Activated CD4-positive, CD25-positive, alpha-beta regulatory T cell treated with anti-CD3 and anti-CD28 coated beads, Interleukin-2, amount 50 U/mL, for 24 hours (primary cell): ENCODE results near the gene ADGRG3.
"Not testable (repeated sequence)": the region's sequence is repeated elsewhere in the genome, so short reads cannot be mapped to it uniquely, and the experiment has no call there.

ENCODE experiments used
- ATAC-seq, 2 donors: fragments of 150-1000 bp; cut with Tn5 transposase; one replicate each; pipeline ENCODE4 v1.10.0; 2021; ENCODE audit warnings: mild to moderate bottlenecking in 1 of 2, moderate library complexity in 1 of 2

Gene ADGRG3

DNA sequence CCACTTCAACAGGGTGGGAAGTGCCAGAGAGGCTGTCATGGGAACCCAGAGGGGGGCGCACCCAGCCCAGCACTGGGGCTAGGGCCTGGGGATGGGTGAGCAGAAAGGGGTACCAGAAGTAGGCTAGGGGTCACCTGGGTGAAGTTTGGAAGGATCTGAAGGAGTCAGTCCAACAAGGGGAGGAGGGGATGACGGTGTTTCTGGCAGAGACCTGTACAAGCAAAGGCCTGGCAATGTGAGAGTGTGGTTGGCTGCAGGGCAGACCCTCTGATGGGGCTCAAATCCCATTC is 54.0 kb downstream of the ADGRG3 start:
- ATAC-seq: no peak

DNA sequence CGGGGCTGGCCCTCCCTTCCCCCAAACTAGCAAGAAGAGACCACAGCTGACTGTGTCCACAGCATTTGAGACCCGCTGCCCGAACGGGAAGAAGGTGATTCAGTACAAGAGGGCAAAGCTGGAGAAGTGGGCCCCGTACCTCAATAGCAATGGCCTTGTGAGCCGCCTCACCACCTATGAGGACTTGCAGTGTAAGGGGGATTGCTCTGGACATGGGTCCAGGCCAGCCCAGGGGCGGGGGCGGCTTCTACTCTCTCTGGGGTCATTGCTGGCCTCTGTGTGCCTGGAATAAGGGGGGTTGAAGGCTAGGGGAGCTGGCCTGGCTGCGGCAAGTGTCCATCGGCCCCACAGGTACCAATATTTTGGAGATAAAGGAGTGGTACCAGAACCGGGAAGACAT is 54.5 kb downstream of the ADGRG3 start:
- no peak for ATAC-seq

DNA sequence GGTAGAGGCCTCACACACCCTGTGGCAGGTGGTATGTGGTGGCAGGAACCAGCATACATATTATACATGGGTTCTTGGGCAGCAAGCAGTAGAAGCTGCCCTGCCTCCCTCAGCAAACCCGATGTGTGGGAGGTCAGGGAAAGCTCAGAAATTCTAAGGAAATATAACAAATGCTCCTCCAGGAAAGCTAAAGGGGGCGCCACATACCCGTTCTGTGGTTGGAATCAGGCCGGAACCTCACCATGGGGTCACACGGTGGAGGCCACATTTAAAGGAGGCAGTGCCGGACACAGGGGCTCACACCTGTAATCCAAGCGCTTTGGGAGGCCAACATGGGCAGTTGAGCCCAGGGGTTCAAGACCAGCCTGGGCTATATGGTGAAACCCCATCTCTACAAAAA is 55.1 kb downstream of the ADGRG3 start:
- ATAC-seq: no peak

DNA sequence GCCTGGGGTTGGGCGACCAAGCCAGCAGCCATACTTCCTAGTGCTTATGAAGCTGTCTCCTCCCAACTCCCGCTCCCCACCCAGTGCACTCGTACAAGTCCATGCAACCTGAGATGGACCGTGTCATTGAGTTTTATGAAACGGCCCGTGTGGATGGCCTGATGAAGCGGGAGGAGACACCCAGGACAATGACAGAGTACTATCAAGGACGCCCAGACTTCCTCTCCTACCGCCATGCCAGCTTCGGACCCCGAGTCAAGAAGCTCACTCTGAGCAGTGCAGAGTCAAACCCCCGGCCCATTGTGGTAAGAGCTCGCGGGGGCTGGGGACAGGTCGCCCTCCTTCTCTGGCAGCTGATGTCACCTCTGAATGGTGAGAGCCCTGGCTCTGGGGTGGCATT is 56.4 kb downstream of the ADGRG3 start:
- ATAC-seq: no peak

DNA sequence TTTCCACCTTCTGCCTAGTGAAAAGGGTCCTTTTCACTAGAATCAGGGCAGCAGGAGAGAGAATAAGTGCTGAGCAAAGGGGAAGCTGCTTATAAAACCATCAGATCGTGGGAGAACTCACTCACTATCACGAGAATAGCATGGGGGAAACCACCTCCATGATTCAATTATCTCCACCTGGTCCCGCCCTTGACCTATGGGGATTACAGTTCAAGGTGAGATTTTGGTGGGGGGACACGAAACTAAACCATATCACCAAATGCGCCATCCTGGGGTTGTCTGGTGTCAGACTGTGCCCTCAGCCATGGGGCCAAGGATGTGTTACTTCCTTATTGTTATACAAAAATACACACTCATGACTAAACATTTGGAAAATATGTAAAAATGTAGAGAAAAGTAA is 57.0 kb downstream of the ADGRG3 start:
- ATAC-seq: no peak

DNA sequence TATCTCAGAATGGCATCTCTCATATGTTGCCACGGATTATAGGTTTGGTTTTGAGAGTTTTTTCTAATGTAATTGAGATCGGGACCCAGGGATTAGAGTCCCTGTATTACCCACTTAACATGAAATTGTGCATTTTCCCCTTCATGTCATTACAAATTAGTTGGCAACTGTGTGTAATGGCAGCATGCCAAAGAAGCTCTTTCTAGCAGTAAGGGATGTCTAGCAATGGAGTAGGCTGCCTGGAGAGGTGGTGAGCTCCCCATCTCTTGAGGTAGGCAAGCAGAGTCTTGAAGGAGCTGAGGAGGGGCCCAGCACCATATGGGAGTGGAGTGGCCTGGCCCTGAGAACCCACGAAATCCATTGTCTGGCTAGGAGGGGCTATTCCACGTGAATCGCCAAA is 57.4 kb downstream of the ADGRG3 start:
- ATAC-seq: no peak

DNA sequence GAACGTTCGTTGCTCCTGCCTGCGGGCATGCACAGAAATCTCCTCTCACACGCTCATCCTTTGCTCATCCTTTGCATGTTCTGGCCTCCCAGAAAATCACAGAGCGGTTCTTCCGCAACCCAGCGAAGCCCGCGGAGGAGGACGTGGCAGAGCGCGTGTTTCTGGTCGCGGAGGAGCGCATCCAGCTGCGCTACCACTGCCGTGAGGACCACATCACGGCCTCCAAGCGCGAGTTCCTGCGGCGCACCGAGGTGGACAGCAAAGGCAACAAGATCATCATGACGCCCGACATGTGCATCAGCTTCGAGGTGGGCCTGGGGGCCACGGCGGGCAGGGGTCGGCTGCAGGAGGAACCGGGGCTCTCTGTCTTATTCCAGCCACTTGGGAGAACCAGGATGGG is 57.9 kb downstream of the ADGRG3 start:
- ATAC-seq: no peak

DNA sequence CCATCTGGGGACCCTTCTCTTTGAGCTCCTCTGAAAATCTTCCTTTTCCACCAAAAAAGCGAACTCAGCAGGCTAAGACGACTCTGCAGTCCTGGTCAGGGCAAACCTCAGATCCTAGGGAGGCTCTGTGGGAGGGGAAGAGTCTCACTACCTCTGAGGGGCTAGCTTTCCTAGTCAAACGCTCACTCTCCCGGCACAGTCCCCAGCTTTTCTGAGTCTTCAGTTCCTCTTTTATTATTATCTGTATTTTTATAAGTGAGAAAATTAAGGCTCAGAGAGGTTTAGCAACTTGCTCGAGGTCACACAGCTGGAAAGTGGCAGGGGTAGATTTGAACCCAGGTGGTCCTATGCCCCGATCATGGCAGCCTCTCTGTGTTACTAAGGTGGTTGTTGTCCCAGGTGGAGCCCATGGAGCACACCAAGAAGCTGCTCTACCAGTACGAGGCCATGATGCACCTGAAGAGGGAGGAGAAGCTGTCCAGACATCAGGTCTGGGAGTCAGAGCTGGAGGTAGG is 58.4 kb downstream of the ADGRG3 start:
- ATAC-seq: no peak

DNA sequence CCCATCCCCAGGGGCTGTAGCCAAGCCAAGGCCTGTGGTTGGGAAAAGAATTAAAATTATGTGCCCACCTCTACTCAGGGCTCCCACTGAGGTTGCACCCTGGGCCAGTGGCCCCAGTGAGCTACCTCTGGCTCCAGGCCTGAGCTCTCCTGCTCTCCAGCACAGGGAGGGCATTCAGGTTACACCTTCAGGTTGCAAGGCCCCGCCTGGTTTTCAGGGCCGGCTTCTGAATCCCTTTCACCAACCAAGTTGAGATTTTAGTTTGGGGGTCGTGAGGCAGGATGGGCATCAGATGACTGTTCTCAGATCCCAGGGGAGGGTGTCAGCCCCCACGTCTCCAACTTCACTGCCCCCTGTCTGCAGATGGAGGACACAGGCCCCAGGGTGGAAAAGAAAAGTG is 59.5 kb downstream of the ADGRG3 start:
- ATAC-seq: no peak

DNA sequence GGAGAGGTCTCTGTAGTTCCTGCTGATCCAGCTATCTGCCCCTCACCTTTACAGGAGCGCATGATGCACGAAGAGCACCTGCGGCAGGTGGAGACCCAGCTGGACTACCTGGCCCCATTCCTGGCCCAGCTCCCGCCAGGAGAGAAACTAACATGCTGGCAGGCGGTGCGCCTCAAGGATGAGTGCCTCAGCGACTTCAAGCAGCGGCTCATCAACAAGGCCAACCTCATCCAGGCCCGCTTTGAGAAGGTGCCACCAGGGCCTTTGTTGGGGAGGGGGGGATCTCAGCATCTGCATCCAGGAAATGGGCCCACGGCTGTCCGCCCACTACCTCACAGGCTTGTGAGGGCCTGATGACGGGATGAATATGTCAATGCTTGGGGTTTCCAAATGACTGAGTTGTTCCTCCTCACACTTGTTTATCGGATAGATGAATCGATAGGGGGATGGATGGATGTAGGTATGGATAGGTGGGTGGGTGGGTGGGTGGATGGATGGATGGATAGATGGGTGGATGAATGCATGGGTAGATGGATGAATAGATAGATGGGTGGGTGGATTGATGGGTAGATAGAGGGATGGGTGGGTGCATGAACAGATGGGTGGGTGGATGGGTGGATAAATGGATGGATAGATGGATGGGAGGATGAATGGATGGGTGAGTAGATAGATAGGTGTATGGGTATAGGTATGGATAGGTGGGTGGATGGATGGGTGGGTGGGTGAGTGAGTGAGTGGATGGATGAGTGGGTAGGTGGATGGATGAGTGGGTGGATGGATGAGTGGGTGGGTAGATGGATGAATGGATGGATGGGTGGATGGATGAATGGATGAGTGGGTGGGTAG is 60.5 kb downstream of the ADGRG3 start:
- ATAC-seq: no peak

DNA sequence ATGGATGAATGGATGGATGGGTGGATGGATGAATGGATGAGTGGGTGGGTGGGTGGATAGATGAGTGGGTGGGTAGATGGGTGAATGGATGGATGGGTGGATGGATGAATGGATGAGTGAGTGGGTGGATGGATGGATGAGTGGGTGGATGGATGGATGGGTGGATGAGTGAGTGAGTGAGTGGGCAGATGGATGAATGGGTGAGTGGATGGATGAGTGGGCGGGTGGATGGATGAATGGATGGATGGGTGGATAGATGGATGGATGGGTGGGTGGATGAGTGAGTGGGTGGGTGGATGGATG is 61.0 kb downstream of the ADGRG3 start:
- ATAC-seq: no peak

DNA sequence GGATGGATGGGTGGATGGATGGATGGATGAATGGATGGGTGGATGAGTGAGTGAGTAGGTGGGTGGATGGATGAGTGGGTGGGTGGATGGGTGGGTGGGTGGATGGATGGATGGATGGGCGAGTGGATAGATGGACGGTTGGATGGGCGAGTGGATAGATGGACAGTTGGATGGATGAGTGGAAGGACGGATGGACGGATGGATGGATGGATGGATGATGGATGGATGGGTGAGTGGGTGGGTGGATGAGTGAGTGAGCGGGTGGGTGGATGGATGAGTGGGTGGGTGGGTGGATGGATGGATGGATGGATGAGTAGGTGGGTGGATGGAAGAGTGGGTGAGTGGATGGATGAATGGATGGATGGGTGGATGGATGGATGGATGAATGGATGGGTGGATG is 61.7 kb downstream of the ADGRG3 start:
- not testable (repeated sequence) for ATAC-seq

DNA sequence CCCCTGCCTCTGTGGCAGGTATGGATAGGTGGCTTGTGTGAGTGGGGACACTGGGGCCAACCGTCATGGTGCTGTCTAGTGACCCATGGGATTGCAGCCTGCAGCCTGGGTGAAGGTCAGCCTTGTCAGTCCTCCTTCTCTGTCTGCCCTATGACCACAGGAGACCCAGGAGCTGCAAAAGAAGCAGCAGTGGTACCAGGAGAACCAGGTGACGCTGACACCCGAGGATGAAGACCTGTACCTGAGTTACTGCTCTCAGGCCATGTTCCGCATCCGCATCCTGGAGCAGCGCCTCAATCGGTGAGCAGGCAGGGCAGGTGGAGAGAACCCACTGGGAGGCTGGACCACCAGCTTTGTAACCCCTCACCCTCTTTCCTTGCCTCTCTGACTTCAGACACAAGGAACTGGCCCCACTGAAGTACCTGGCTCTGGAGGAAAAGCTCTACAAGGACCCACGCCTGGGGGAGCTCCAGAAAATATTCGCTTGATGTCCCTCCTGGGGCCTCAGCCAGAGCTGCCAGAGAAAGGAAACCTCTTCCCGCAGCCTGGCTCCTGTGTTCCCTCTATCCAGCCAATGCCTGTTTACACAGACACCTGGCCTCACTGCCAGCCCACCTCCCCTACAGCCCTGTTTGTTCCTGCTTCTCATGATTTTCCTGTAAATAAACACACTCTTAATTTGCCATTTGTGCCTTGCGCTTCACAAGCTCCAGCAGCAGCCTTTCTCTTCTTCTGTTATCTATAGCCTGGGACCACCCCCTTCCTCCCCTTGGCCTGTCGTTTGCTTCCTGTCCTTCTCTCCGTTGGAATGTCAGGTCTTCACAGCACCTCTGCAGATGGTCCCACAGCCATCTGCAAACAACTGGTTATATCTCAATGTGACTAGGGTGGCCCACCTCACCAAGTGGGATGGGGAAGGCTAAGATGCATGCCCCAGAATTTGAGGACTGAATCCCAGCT is 62.9 kb downstream of the ADGRG3 start:
- no peak for ATAC-seq

DNA sequence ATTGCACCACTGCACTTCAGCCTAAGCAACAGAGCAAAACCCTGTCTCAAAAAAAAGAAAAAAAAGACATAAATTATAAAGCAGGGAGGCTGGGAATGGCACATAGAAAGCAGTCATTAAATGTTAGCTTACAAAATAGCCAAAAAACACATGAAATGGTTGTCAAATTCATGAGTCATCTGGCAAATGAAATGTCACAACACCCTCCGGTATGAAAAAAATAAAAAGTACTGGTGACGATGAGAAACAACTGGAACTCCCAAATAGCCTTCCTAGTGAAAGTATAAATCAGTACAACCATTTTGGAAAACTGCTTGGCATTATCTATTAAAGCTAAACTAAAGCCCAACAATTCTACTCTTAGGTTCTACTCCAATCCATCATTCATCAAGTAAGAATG is 63.9 kb downstream of the ADGRG3 start:
- no peak for ATAC-seq

DNA sequence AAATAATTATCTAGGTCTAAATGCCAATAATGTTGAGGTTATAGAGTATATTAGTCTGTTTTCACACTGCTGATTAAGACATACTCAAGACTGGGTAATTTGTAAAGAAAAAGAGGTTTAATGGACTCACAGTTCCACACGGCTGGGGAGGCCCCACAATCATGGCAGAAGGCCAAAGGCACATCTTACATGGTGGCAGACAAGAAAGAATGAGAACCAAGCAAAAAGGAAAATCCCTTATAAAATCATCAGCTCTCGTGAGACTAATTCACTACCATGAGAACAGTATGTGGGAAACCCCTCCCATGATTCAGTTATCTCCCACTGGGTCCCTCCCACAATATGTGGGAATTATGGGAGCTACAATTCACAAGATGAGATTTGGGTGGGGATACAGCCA is 64.6 kb downstream of the ADGRG3 start:
- no peak for ATAC-seq

DNA sequence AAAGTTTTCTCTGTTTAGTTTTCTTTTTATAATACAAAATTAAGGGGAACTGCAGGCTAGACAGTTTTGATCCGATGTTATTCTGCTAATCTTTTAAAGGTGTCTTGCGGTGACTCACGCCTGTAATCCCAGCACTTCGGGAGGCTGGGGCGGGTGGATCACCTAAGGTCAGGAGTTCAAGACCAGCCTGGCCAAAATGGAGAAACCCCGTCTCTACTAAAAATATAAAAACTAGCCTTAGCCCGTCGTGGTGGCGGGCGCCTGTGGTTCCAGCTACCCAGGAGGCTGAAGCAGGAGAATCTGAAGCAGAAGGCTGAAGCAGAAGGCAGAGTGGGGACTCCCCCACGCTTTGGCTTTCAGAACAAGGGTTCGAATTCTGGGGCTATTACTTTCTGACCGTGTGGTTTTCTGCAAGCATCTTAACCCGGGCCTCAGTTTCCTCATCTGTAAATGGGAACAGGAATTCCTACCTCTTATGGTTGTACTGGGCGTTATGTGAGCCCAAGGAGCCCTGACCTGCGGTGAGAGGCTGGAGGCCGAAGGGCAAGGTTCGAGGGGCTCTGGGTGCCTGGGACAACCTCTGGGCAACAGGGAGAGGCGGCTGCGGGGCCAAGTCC is 66.3 kb downstream of the ADGRG3 start:
- no peak for ATAC-seq

DNA sequence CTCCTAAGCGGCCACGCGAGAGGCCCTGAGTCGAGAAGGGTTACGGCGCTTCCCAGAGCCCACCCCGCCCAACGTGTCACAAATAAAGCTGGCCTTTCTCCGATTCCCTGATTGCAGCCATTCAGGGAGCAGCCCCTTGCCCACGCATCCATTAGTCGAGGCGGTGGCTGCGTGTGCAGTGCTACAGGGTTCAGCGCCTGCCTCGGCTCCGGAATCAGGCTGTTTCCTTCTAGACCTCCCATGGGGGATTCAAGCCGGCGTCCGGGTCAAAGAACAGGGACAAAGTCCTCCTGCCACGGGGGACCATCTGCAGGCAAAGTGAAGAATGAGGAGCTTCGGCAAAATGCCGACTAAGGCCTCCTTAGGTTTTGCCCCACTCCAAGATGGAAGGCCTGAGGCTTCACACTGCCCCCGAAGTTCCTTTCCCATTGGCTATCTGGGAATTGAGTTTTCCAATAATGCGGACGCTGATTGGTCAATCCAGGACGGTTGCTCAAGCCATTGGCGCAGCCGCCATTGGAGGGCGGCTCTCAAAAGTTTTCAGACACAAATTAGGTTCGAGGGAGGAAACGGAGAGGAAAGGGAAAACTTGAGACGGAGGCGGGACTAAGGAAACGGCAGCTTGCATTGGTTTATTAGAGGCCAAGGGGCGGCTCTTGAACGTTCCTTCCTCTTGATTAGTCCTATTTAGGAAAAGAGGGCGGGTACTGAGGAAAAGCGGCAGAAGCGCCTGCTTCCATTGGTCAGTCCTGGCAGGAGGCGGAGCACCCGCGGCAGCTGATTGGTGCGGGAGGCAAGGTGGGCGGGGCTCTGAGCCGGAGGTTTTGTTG is 67.0 kb downstream of the ADGRG3 start:
- ATAC-seq: peak; percentile 90 to 93

DNA sequence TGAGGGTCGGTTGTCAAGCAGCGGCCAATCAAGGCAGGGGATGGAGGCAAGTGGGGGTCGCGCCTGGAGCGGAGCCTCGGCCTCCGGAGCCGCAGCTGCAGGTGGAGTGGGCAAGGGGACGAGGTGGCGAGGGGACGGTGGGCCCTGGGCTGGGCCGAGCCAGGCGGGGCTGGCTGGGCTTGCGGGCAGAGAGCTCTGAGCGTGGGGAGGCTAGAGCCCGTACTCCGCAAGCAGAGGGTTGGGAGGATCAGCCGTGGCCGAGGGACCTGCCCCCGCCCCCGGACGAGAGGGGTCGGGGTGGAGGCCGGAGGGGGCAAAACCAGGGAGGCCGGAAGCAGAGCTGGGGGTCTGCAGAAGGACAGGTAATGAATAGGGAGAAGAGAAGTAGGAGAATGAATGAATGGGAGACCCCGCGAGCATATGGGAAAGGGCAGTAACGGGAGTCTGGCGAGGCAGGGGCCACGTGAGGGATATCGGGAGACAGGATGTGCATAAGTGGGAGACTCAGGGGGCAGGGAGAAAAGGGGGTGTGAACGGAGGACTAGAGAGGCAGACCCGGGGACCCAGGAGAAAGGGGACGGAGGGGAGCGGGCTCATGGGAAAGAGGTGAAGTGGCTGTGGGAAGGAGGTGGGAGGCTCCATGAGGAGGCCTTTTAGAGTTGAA is 67.8 kb downstream of the ADGRG3 start, which contains the start of gene KATNB1:
Gene KATNB1, plus strand, starts transcription at position 16 of the 664 bp plus-strand sequence. CDS start 1,474 bp downstream, outside the sequence.
- no peak for ATAC-seq

DNA sequence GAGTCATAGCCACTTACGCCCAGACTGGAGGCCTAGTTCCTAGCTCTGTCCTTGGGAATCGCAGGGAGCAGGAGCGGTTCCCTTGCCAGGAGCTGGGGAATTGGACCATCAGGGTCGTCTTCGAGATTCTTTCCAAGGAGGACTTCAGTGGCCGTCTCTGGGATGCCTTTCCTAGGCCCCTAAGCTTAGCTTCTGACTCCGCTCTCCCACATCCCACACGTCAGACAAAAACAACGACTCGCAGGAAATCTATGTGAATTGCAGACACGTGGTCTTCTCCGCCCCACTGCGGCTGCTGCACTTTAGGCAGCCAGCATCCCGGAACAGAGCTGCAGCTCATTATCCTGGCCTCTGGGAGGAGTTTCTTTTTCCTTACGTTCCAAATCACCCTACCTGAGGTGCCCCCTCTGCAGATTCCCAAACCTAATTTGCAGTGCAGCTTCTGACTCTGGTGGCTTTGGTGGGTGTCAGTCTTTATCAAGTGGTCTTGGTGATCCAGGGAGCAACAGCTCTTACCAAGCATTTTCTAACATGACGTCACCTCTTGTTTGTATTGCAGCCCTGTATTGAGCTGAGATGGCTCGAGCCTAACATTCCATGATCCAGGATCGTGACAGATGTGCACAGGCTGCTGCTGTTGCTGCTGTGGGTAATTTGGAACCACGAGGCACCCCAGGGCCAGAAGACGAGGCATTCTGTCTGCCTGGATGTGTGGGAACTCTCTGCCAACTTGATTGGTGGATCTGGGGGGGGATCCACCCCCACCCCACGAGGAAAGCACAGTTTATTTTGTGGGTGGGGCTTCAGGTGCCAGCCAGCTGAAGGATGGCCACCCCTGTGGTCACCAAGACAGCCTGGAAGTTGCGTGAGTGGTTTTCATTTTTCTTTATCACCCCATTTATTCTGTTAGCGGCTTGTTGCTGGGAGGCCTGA is 68.6 kb downstream of the ADGRG3 start:
- ATAC-seq: no peak

DNA sequence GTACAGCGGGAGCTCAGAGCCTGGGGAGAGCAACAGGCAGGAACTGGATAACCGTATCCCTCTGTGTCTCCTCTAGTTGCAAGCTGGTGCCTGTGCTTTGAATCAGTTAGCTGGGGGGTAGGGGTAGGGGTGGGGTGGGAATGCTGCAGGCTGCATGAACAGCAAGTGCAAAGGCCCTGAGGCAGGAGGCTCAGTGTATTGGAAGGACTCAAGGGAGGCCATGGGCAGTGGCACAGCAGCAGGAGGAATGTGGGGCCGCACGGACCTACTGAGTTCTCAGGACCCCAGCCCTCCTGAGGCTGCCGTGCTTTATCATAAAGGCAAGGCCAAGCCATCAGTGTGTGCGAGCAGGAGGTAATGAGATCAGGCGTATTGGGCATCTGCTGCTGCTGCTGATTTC is 70.7 kb downstream of the ADGRG3 start:
- ATAC-seq: no peak
